GM12891 (cell line): ENCODE data around the gene KCNA3. TPM values are rescaled to one million over a fixed set of nuclear protein-coding genes. Genes with fewer than 3 reads are reported as not detected.

Experiments used
- DNase-seq: peaks from one replicate; pipeline ENCODE4 v3.0.0; 2011; ENCODE audit warnings: low spot score; ENCODE audit not compliant: insufficient read length
- FAIRE-seq: peaks from 2 replicates; lab custom pipeline; 2011; peaks lifted over from hg19 to GRCh38; lab: Jason Lieb, UNC
- PAX5 ChIP-seq: IDR thresholded peaks from 2 replicates; pipeline ENCODE4 v1.6.1; 2011; ENCODE audit warnings: low read length, moderate library complexity, mild to moderate bottlenecking; ENCODE audit not compliant: insufficient read depth, severe bottlenecking
- POLR2A ChIP-seq: IDR thresholded peaks from 2 replicates; pipeline ENCODE4 v1.6.1; 2011; ENCODE audit warnings: low read depth, low read length, control low read depth
- POLR2AphosphoS5 ChIP-seq: IDR thresholded peaks from 2 replicates; pipeline ENCODE4 v1.6.1; 2011; ENCODE audit warnings: low read depth, low read length, control low read depth
- POU2F2 ChIP-seq: IDR thresholded peaks from 2 replicates; pipeline ENCODE4 v1.6.1; 2011; ENCODE audit warnings: low read depth, mild to moderate bottlenecking, control low read depth, low read length, moderate library complexity
- SPI1 ChIP-seq: IDR thresholded peaks from 2 replicates; pipeline ENCODE4 v1.6.1; 2011; ENCODE audit warnings: low read depth, low read length, control low read depth
- TAF1 ChIP-seq: IDR thresholded peaks from 2 replicates; pipeline ENCODE4 v1.6.1; 2011; ENCODE audit warnings: low read depth, low read length, control low read depth
- polyA plus RNA-seq: library from polyadenylated mRNA; unstranded; fragments of >200 nt; gene quantifications from one replicate; pipeline ENCODE4 v1.2.1, GENCODE V29; 2012; ENCODE audit warnings: low read depth, missing spikeins, inconsistent platforms; ENCODE audit not compliant: missing spikeins

KCNA3 gene
- 0.18 TPM for polyA plus RNA-seq

DNA sequence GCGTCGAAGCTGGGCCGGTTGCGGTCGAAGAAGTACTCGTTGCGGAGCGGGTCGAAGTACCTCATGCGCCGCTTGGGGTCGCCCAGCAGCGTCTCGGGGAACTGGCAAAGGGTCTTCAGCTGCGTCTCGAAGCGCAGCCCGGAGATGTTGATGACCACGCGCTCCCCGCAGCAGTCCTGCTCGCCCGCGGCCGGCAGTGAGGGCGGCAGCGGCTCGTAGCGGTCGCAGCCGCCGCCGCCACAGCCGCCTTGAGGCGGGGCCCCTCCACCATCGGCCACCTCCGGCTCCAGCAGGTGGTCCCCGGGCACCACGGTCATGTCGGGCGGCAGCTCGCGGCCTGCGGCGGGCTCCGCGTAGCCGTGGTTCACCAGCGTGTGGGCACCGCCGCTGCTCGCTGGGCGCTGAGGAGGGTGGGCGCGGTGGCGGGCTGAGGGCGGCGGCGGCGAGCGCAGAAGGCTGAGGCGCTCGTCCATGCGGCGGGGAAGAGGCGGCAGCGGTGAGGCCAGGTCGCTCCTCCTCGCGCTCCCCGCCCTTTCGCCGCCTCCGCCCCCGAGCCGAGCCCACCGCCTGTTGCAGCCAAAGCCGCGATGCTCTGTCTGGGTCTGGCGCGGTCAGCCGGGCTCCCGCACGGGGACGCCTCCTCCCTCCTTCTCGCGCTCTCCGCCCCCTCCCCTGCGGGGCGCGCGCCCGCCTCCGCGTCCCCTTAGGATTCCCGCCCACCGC, at the start of gene KCNA3:
Gene KCNA3, minus strand, starts transcription at position 604 of the 723 bp plus-strand sequence. Its CDS starts 131 bp downstream, at position 473.
- no peak for TF ChIP-seq POLR2A
- no peak for TF ChIP-seq POLR2AphosphoS5
- no peak for TF ChIP-seq TAF1
- FAIRE-seq (peak; percentile 90), DNase-seq (peak; percentile 45)

- TF ChIP-seq POU2F2, result no peak
- no peak for FAIRE-seq
- DNase-seq, result no peak
These were observed 48.1 kb upstream of the KCNA3 start for GRCh38 chr1:110722807-110723206.

DNA sequence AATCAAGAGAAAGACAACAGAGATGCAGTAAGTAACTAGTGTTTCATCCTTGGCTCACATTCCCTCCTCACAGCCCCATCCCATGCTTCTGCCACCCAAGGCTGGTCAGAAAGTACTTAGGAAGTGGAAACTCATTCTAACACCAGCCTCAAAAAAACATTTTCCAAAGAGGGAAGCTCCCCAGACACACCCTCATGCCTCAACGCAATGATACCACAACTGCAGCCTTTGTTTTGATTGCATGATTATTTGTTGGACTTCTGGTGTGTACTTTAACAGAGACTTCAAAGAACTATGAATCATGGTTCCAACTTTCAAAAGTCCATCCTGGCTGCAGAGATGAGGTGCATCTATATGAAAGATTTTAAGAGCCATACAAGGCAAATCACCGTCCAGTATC, 45.2 kb upstream of the KCNA3 start:
- no peak for FAIRE-seq
- no peak for DNase-seq
- TF ChIP-seq POLR2A, result no peak
- TF ChIP-seq PAX5, result no peak
- no peak for TF ChIP-seq POU2F2

- no peak for FAIRE-seq
- DNase-seq, result no peak
- TF ChIP-seq PAX5 (no peak), POLR2AphosphoS5 (no peak), POLR2A (no peak), TAF1 (no peak), POU2F2 (no peak), SPI1 (no peak)
These were observed 43.7 kb upstream of the KCNA3 start for GRCh38 chr1:110718452-110718851.

DNA sequence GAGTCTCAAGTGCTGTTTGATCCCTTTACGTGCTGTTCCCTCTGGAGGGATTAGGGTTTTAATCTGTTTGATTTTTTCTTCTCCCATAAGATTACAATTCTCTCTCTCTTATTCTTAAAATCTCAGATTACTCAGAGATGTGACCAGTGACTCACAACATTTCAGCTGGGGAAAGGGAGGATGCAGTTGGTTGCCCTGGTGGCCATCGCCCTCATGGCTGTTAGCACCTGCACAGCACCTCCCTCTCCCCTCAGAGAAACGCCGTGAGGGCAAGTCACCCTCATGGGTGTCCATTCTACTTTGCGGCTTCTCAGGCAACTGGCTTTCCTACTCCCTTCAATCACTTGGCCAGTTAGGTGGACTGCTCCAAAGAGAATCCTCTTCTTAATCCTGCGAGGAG, 42.4 kb upstream of the KCNA3 start:
- TF ChIP-seq POU2F2 (no peak), PAX5 (no peak), TAF1 (no peak), POLR2AphosphoS5 (no peak), SPI1 (no peak), POLR2A (no peak)
- no peak for DNase-seq
- no peak for FAIRE-seq

DNA sequence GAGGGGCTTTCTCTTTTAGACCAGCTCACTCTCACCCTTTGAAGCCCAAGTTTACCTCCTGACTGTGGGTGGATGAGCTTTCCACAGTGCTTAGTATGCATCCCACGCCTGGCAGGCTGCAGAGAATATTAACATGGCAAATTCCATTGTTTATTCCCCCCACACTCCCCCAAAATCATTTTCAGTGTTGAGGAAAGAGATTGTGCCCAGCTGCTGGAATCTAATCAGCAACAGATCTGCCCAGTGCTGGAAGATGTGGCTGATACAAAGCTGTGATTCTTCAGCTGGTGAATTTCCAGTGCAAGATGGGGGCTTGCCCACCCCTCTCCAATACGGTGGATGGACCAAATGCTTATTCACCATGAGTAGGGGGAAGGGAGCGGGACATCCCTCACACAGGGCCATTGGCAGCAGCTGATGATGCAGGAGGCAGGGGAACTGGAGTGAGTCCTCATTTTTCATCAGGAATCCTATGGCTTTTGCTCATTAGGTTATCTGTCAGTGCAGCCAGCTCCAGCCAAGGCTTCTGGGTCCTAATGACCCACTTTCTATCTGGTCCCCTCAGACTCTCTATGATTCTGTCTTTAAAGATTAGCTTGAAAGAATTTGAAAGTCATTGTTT, 39.7 kb upstream of the KCNA3 start:
- FAIRE-seq (no peak), DNase-seq (no peak)
- TF ChIP-seq POU2F2, result no peak
- no peak for TF ChIP-seq TAF1
- no peak for TF ChIP-seq POLR2AphosphoS5
- TF ChIP-seq POLR2A, result no peak
- TF ChIP-seq PAX5, result no peak
- no peak for TF ChIP-seq SPI1

DNA sequence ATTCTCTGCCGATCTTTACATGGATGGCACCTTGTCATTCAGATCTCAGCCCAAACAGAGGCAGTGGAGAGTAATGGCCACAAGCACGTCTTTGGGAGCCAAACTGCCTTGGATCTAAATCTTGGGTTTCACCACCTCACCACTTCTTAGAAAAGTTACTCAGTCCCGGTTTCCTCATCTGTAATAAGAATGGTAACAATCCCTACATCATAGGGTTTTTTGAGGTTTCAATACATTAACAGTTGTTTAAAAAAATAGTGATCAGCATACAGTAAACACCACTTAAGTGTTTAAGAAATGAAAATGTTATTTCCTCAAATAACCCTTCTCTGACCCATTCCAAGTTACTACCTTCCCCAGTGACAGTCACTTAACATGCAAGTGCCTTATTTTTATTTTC, 38.5 kb upstream of the KCNA3 start:
- FAIRE-seq (no peak), DNase-seq (no peak)
- TF ChIP-seq POU2F2 (no peak), POLR2A (no peak), TAF1 (no peak), SPI1 (no peak), PAX5 (no peak), POLR2AphosphoS5 (no peak)

DNA sequence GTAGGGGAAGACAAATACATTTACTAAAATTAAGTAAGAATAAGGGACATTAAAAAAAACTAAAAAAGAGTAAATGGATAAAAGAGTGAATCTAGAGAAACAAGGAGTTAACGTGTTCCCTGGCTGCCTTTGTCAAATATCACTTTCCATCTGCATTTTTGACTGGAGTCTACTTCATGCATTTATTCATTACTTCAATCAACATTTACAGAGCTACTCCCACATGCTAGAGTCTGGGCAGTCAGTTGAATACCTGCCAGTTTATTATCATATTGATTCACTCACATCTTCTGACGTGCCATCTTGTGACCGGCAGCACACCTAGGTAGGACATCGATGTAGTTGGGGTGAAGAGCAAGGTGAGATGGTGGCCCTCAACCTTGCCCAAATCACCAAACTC, 35.6 kb upstream of the KCNA3 start:
- DNase-seq (no peak), FAIRE-seq (no peak)
- TF ChIP-seq POLR2A (no peak), PAX5 (no peak), POLR2AphosphoS5 (no peak), POU2F2 (no peak), SPI1 (no peak), TAF1 (no peak)

DNA sequence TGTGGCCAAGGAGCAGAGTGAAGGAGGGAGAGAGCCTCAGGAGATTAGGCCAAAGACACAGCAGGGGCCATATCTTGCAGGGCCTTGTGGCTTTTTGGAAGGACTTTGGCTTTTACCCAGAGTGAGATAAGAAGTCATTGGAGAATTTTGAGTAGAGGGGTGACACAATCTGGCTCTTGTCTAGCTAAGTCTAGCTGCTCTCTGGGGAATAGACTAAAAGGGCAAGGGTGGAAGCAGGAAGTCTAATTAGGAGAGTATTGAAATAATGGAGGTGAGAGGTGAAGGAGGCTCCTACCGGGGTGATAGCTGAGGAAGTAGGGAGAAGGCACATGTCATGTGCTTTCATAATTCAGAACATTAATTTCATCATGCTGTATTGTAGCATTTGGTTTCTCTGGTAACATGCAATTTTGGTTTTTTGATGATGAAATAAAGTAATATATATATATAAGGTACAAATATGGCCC, 34.3 kb upstream of the KCNA3 start:
- no peak for FAIRE-seq
- DNase-seq, result no peak
- TF ChIP-seq SPI1, result no peak
- TF ChIP-seq TAF1, result no peak
- TF ChIP-seq POLR2A, result no peak
- no peak for TF ChIP-seq POU2F2
- TF ChIP-seq PAX5, result no peak

GRCh38 chr1:110707232-110707631, 32.5 kb upstream of the KCNA3 start:
- no peak for FAIRE-seq
- TF ChIP-seq SPI1 (no peak), POLR2A (no peak), TAF1 (no peak), POLR2AphosphoS5 (no peak), PAX5 (no peak), POU2F2 (no peak)
- DNase-seq, result no peak

- FAIRE-seq, result no peak
- DNase-seq, result no peak
- TF ChIP-seq TAF1 (no peak), POLR2A (no peak), POLR2AphosphoS5 (no peak), POU2F2 (no peak), SPI1 (no peak), PAX5 (no peak)
These were observed 31.9 kb upstream of the KCNA3 start for GRCh38 chr1:110706621-110707020.
